ENCODE measurements around the gene PDE4D.

Gene PDE4D

DNA sequence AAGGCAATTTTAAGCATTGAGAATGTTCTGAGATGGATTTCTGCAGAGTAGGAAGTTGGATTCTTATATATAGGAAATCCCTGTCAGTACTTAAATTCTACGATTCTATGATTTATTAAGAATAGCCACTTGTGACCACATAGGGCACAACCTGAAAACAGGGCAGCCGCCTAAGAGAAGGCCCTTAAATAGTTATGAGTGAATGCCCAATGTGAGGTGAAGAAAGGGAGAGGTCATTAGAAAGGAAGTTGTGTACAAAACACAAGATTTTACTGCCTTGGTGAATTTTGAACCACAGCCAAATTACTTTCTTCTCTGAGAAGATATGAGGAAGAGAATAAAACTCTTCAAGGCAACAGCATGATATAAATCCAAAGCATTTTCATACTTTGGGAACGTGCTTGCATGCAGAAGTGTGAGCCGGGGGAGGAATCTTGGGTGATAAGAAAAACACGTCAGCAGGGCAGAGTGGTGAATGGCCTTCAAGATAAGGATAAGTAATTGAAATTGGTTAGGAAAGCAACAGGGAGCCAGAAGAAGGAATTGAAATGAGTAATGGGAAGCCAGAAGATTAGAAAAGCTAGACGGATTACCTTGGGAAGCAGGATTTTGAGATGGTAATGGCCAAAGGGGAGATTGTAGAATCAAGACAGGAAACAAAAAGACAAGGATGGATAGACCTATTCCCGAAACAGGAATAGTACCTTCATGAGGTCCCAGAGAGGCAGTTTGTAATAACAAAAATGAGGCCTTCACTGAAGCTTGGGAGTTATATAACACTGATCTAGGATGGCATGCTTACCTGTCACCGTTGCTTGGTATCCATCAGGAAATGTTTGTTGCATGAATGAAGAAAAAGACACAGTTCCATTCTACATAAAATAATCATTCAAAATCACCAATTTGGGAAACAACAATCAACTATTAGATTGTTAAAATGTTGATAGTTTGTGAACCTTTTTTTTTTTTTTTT is 244.3 kb downstream of the PDE4D start:
- DNase-seq, result no peak

DNA sequence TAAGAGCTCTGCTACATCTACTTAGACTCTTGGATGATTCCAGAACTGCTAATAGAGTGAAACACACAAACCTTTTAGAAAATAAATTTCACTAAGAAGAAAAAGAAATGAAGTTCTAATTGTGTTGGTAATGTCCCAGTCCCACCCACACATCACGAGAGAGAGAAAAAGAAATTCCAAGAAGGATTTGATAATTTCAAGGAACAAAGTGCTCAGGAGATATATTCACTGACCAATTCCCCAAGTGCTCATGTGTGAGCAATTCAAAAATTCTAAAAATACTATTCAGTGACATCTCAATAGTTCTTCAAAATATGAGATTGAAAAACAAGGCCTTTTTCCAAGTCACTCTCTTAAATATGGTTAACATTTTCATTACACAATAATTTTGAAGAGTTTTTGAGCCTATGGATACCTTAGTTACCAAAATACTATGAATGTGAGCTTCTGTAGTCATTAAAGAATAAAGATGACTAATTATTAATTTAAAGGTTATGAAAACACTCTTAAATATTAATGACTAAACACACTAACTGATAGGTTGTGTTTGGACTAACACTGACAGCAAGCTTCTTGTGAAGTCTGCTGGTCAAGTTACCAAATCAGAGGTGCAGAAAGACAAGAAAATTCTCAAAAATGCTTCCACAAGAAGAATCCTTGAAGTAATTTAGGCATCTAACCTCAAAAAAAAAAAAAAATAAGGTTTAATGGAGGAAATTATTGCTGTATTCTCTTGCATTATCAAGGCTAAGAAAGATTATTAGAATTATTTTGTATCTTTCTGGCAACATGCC is 245.3 kb downstream of the PDE4D start:
- no peak for DNase-seq

DNA sequence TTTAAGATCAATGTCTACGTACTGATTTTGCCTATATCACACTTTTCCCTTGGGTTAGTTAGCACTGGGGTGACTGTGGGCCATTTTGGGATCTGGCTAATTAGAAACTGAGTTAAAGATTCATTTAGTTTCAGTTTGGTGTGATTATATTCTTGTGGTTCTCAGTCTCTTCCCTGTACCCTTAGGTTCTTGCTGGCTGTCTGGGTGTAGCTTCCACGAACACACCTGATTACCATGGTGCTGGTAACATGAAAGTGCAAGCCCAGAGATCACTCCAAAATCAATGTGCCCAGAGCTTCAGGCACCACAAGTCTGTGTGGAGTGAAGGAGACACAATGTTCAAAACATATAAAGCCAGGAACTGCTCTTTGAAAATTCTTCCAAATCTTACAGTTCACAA is 248.1 kb downstream of the PDE4D start:
- DNase-seq, result no peak

DNA sequence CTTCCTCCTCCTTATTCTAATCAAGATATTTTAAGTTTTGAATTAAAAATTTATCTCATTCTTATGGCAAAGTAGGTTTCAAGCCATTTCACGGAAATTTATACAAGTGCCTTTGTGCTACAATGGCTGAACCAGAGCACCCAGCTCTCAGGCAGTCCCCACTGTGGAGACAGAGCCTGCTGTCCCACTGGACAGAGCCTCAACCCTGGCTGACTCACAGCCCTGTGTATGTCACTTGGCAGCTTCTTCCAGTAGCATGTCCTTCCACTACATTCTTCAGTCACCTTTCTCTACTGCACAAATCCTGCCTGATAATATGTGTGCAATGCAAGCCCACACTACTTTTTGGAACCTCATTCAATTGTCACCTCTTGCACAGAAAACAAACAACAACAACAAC is 253.1 kb downstream of the PDE4D start:
- DNase-seq, result no peak

DNA sequence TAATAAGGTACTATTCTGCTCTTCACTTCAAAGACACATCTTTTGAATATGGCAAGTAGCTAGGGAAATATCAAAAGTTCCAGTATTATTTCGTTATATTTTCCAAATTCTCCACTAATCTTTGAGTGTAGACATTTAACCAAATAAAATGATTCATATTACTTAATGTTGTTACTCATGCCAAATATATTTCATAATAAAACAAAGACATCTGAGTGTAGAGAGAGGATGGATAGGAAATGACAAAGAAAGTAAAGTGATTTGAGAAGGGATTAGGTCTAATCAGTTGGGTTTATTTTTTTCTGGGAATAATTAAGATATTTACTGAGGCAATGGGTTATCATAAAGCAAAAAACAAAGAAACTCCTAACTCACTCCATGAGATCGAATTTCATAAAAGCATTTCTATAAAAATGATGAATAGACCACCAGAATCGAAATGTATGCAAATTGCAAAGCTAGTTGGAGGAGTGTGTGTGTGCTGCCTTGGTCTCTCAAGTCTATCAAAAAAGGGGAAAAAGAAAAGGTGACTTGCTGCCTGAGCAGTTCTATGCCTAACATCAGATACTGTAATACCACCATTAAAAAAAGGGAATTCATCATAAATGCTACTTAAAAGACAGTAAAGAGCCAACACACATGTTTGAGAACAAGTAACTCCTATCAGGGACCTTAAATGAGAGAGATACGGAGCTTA is 255.5 kb downstream of the PDE4D start:
- no peak for DNase-seq

DNA sequence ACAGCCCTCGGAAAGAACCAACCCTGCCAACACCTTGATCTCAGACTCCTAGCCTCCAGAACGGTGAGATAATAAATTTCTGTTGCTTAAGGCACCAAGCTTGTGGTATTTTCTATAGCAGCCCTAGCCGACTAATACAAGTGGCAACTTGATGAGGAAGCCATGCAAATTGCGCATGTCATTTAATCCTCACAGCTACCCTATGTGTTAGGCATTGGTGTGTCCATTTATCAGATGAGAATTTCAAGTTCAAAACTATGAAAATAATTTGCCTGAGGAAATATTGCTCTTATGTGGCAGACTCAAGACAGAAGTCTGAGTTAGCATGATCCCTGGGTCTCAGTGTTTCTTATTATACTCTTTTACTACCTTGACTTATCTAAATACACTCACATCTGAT is 264.0 kb downstream of the PDE4D start:
- no peak for DNase-seq

DNA sequence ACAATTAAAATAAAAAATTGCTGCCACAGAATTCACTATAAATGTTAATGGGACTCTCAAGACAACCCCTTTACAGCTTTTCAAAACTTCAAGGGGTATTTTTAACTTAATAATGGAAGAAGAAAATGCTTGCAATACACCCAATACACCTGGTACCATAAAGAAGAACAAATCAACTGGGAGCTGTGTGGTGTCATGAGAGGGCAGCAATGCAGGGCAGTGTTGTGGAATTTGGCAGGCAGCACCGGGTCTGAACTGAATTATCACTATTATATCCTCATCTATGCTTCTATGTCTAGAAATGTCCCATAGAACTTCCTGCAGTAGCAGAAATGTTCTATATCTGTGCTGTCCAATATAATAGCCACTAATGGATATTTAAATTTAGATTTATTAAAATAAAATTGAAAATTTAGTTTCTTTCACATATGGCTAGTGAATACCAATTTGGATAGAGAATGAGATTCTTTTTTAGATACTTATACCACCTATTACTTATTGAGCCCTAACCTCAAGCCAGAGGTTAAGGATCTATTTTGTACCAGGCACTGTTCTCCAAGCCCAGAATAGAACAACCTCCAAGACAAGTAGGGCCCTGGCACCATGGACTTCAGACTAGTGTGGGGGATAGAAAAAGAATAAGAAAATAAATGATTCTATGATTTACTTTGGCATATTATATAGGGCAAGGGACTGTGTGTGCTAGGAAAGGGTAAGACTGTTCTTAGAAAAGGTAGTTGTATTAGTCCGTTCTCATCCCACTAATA is 265.3 kb downstream of the PDE4D start:
- DNase-seq, result no peak

DNA sequence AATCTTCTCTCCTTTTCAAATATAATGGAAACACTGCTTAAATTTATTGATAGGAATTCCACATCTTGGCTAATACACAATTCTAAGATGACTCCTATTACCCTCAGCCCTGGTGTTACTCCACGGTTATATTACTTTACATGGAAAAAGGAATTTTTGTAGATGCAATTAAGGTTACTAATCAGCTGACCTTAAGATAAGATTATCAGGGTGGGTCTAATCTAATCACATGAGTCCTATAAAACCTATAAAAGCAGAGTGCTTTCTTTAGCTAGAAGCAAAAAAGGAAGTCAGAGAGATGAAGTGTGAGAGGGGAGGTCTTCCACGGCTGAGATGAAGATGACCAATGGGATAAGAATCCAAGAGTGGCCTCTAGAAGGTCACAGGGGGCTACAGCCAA is 268.6 kb downstream of the PDE4D start:
- no peak for DNase-seq

DNA sequence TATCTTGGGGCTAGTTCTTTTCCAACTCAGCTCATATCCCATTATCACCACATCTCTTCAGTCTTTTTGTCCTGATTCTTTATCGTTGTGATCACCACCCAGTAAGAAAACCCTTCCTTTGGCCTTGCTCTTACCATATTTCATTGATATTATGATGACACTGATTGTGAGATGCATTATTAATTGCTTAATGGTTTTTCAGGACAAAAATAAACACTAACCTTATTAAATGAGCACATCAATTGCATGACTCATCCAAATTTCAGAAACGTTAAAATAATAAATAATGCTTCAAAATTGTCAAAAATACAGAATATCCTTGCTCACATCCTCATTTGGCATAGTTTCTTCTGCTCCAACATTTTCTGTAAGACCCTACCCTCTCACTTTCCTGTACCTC is 270.7 kb downstream of the PDE4D start:
- no peak for DNase-seq

DNA sequence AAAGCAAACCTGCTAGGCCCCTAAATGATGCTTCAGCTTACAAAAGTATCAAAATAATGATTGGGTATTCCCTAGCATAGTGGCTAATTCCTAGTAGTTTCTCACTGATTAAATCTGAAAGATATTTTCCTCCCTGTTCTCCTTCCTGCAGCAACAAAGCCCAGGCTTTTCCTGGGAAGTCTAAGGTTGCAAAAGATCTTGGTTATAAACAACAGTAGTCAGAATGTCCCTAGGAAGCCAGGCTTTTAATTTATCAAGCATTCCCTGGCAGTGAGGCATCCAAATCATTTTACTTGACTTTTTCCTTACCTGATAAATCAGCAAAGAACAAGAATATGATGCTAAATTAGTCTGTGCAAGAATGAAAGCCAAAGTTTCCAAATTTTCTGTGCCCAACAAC is 272.0 kb downstream of the PDE4D start:
- DNase-seq, result no peak

DNA sequence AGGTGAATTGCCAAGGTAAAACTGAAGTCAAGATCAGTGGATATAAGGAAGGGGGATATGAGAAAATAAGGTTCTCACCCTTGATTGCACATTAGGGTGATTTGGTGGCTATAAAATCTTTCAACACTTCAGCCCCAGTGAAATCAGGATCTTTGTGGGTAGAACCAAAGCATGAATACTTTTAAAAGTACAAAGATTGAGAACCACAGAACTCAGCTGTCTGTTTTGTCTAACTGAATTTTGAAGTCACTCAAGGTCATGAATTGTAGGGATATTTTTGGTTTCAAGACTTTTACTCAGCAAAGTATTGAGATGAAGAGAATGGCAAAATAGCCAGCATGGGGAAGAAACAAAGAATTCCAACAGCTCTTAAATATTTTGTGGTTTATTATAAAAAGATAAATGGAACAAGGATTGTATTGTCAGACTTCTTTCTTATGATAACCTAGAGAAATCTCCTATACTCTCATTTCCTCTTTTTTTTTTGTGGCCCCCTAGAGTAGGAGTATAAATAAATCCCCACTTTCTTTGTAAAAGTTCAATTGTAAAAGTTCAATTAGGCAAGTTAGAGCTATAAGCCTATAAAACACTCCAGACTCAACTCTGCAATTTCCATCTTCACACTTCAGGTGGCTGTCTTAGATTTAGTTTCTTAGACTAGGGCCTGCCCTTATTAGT is 272.9 kb downstream of the PDE4D start:
- DNase-seq, result no peak

DNA sequence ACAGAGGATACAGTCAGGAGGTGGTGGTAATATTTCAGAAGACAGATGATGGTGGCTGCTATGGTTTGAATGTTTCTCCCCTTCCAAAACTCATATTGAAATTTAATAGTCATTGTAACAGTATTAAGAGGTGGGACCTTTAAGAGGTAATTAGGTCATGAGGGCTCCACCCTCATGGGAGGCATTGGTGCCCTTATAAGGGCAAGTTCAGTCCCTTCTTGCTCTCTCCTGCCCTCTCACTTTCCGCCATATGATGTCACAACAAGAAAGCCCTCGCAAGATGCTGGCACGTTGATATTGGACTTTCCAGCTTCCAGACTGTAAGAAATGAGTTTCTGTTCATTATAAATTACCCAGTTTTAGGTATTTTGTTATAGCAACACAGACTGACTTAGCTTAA is 274.9 kb downstream of the PDE4D start:
- DNase-seq, result no peak

DNA sequence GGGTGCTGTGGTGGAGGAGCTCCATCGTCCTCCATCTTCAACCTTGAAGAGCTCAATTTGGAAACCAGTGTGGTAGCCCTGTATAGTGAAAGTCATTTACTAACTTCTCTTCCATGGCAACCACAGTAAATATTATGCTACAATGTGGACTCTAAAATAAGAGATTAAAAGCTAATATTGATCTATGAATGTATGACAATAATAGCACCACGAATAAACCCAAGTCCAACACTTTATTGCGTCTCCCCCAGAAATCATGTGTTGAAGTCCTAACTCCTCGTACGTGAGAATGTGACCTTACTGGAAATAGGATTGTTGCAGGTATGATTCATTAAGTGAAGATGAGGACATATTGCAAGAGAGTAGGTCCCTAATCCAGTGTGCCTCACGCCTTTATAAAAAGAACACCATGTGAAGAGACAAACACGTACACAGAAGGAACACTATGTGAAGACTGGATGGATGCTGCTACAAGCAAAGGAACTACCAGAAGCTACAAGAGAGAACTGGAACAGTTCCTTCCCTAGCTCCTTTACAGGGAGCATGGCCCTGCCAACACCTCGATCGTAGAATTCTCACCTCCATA is 276.2 kb downstream of the PDE4D start:
- DNase-seq, result no peak

DNA sequence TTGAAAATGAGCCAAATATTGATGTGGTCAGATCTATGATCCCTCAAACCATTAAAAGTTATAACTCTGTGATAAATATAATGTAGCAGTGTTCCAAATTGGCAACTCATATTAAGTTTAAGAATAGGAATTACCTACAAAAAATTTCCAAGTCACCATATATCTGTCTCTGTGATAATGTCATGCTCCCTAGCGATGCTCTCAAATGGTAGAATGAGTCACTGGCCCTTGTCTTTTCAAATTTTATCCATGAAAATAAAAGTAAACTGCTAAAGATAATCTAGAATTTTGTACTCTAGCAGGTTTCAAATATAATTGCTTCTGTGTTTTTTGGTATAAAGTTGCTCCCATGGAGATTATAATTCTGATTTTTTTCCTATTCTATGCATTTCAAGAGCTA is 277.1 kb downstream of the PDE4D start:
- DNase-seq, result no peak

DNA sequence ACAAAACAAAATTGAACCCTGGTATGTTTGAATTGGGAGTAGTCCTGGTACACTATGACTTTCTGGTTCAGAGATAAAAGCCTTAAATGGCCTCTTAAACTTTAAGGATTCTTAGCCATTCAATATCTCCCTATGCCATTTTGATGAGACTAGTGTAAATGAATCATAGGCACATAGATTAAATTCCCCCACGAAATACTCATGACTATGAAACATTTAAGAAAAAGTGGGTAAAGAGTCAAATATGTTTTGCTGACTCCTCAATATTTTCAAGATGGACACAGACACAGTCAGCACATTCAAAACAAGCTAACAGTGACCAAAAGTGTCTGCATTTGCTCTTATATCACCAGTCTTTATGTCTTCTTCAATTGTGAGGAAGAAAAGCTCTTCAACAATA is 278.3 kb downstream of the PDE4D start:
- DNase-seq, result no peak

DNA sequence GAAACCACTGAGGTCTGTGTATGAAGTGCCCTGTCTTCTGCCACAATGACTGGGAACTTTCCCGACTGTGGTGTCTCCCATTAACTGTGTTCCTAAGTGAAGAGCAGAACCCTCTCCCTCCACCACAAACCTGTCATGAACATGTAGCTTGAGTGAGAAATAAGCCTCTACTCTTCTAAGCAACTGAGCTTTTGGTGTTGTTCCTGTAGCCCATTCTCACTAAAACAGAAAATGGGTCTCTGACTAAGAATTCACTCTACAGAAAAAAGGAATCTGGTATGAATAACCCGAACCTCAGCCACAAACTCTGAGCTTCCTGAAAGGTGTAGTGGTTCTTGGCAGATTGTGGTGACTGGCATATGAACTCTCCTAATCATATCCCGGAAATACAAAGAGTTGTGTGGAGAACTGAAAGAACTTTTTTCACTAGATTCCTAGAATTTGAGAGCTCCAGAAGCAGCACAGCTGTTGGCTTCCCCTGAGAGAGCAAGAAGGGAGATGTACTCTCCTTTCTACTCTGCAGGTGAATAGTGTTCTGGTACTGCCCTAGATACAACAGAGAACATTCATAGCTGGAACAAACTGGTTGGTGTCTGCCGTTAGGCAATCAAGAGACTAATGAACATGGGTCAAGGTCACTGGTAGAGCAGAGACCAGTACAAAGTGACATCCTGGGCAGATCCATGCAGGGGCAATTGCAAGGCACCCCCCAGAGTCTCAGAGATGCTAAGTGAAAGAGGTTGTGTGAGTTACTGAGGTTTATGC is 283.8 kb downstream of the PDE4D start:
- DNase-seq, result no peak

DNA sequence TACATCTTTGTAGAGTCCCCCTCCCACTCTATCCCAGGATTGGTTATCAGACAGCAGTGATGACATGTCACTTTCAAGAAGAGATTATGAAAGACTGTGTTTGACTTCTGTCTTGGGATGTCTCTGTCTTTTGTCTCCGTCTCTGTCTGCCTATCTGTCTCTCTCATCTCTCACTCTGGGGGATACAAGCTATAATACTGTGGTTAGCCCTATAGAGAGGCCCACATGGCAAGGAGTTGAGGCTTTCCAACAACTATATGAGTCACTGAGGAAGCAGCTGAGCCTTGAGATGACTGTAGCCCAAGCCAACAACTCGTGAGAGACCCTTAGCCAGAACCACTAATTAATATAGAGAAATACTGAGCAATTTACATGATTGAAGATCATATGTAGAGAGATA is 284.8 kb downstream of the PDE4D start:
- no peak for DNase-seq

DNA sequence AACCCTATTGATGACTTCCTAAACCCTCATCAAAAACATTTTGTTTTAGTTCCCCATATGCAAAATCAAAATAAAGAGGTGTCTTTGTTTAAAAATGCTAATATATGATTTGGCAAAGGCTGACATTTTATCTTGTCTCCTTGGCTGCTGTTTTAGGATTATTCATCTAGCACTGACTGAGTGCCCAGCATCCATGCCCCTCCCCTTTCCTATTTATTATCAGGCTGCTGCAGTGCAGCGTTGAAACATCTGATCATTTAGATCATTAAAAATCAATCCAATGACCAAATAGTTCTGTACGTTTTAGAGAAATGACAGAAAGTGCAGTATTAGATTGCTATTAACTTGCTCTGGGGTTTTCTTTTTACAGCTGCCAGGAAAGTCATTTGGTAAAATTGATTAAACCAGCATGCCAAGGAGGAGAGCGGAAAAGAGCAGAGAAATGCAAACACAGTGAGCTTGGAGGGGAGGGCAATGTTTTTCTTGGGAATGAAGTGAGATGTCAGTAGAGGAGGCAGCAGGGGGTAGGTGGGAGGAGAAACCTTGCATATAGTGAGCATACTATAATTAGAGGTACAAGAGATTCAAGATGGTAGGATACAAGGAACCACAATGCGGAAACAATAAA is 286.3 kb downstream of the PDE4D start:
- DNase-seq, result no peak

DNA sequence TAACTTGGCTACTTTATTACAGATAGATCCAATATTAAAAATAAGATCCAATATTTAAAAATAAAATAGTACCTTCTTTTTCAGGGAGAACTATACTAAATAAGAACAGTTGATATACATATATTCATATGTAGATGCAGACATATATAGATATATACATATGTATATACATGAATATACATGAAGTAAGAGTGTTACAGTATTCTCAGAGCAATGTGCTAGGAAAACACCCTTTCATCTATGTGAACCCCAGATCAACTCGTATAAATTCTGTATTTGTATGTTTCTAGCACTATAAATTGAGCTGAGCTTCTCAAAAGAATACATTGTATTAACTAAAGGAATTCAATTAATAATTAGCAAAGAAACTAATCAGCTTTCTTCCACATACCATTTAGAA is 287.6 kb downstream of the PDE4D start:
- DNase-seq, result no peak

DNA sequence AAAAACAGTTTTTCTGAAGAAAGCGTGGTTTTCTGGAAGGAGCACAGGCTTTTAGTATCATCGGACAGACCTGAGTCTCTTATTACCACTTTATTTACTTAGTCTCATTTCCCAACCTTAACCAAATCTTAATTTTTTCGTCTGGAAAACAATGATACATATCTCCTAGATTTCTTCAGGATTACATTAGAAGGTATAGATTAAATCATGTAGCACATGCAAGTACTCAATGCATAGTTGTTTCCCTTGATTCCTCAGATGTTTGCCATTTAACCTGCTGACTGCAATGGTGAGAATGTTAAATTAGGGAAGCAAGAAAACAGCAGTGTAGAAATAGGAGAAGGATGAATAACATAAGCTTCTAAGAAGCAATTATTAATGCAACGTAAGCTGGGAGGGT is 289.4 kb downstream of the PDE4D start:
- no peak for DNase-seq

DNA sequence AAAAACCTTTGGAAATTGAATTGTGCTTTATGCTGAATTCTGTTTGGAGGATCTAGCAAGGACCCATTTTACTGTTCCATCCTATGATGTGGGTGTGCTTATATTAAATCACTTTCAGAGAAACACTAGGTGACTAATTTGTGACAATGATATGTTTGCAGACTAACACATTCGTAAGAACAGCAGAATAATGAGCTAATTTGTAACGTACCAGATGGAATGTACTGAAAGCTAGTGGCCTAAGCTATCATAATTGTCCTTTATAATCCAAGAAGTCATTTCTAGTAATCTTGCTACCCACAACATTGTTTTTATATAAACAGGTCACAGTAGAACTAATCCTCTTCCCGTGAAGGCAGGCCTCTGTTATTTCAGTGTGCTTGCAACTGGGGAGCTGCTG is 292.5 kb downstream of the PDE4D start:
- no peak for DNase-seq

Measured in NCI-H2081 treated with DMSO at 0.1 percent for 48 hours (cell line).